Fibroblast of lung (primary cell): ENCODE data around the gene SARM1. TPM values are rescaled to one million over a fixed set of nuclear protein-coding genes. Genes with fewer than 3 reads are reported as not detected.
A peak's percentile ranks its signal among the peaks of the same experiment; 100 is the strongest.

ENCODE experiments used
- DNase-seq, 2 donors: peaks; one replicate each; pipeline versions ENCODE4 v3.0.0 to v3.0.0-alpha.2; 2010; ENCODE audit warnings: low read depth in 2 of 2
- H2AFZ ChIP-seq: 2 replicates; pipeline ENCODE4 v1.5.1; 2012; ENCODE audit warnings: low read length, control low read depth, inconsistent platforms
- H3K27ac ChIP-seq: 2 replicates; pipeline ENCODE4 v1.5.1; 2011; ENCODE audit warnings: low read length, control low read depth; ENCODE audit not compliant: insufficient read depth
- H3K27me3 ChIP-seq: 2 replicates; pipeline ENCODE4 v1.5.1; 2011; ENCODE audit warnings: mild to moderate bottlenecking, low read length; ENCODE audit not compliant: control insufficient read depth, insufficient read depth
- H3K36me3 ChIP-seq: 2 replicates; pipeline ENCODE4 v1.5.1; 2011; ENCODE audit warnings: low read length; ENCODE audit not compliant: control insufficient read depth, insufficient read depth
- H3K4me1 ChIP-seq: 2 replicates; pipeline ENCODE4 v1.5.1; 2011; ENCODE audit warnings: low read length; ENCODE audit not compliant: control insufficient read depth, insufficient read depth; ENCODE audit errors: extremely low read depth
- H3K4me2 ChIP-seq: 2 replicates; pipeline ENCODE4 v1.5.1; 2011; ENCODE audit warnings: low read length, control low read depth; ENCODE audit not compliant: insufficient read depth; ENCODE audit errors: extremely low read depth
- H3K4me3 ChIP-seq, 4 experiments: fragments of 200-600 bp in 1 of 4; sonication (generic) in 1 of 4; replicated peaks in 1 of 4; 2 replicates each; pipeline ENCODE4 v1.5.1; 2011 to 2016; ENCODE audit warnings: low read length in 4 of 4, low read depth in 3 of 4, mild to moderate bottlenecking in 3 of 4, control low read depth in 2 of 4, inconsistent platforms in 1 of 4, mixed read lengths in 1 of 4; ENCODE audit not compliant: insufficient read depth in 1 of 4; ENCODE audit errors: control extremely low read depth in 1 of 4
- H3K79me2 ChIP-seq: 2 replicates; pipeline ENCODE4 v1.5.1; 2012; ENCODE audit warnings: mild to moderate bottlenecking, low read length, inconsistent platforms; ENCODE audit not compliant: control insufficient read depth, insufficient read depth
- H3K9ac ChIP-seq: 2 replicates; pipeline ENCODE4 v1.5.1; 2011; ENCODE audit warnings: mild to moderate bottlenecking, low read length, control low read depth; ENCODE audit not compliant: insufficient read depth
- H3K9me3 ChIP-seq: 2 replicates; pipeline ENCODE4 v1.5.1; 2012; ENCODE audit warnings: low read depth, low read length; ENCODE audit not compliant: control insufficient read depth, insufficient read depth
- H4K20me1 ChIP-seq: 2 replicates; pipeline ENCODE4 v1.5.1; 2011; ENCODE audit warnings: low read length; ENCODE audit not compliant: control insufficient read depth, insufficient read depth; ENCODE audit errors: extremely low read depth
- EZH2 ChIP-seq: IDR thresholded peaks from 2 replicates; pipeline ENCODE4 v1.5.1; 2012; ENCODE audit warnings: low read length, control low read depth, mild to moderate bottlenecking; ENCODE audit errors: missing control alignments
- polyA plus RNA-seq, 2 donors: library from polyadenylated mRNA; depleted of rRNA in 1 of 2; stranded (reverse) in 1 of 2; unstranded in 1 of 2; fragments of >200 nt; gene quantifications; 2 replicates each; pipeline ENCODE4 v1.2.1, GENCODE V29; 2011 to 2012; ENCODE audit warnings: missing spikeins in 1 of 2
- total RNA-seq: library from RNA; depleted of rRNA; stranded (reverse); fragments of >200 nt; gene quantifications from 2 replicates; pipeline ENCODE4 v1.2.1, GENCODE V29; 2014
- TF ChIP-seq, protein P1 (sequence below), 2 donors: IDR thresholded peaks in 1 of 2; conservative IDR thresholded peaks in 1 of 2; 1 replicate in 1 of 2; 2 replicates in 1 of 2; pipeline ENCODE4 v1.5.1; 2011 to 2012; ENCODE audit warnings: low read length in 2 of 2, control low read depth in 1 of 2, inconsistent platforms in 1 of 2, low read depth in 1 of 2, mild to moderate bottlenecking in 1 of 2

SARM1 gene
- total and polyA plus RNA-seq, 2 donors (not counting 1 experiment from before 2014, with no cell fraction given): 3.1 to 10.8 TPM

DNA sequence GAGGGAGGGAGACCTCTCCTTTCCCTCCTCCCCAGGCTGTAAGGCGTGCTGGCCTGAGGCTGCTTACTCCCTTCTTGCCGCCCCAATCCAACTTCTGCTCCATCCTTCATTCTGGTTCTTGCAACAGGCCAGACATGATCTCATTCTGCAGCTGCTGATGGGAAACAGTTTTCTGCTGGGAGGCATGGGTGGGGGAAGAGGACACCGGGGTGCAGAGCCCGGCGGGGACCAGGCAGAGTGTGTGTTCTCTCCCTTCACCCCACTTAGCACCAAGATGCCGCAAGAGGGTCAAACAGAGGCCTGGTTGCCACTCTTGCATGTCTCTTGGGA is 1.4 kb downstream of the SARM1 start:
- no peaks in the 10 kb centered on the region for H3K27me3 ChIP-seq
- H4K20me1 ChIP-seq: no peaks in the 10 kb centered on the region
- no peak for DNase-seq
- H2AFZ ChIP-seq: no peak overlapping the region
- H3K27ac ChIP-seq: no peak overlapping the region
- peaks cover 4% of the 10 kb centered on the region for H3K79me2 ChIP-seq
- peak overlapping the region in 3 of 4 experiments; percentile 66 to 72 (median 68) for H3K4me3 ChIP-seq
- no peaks in the 10 kb centered on the region for H3K36me3 ChIP-seq
- H3K4me1 ChIP-seq: peaks cover 9% of the 10 kb centered on the region
- peak overlapping the region; percentile 95 for H3K4me2 ChIP-seq
- H3K9me3 ChIP-seq: no peaks in the 10 kb centered on the region
- TF ChIP-seq EZH2: no peak
- TF ChIP-seq, protein P1, sequence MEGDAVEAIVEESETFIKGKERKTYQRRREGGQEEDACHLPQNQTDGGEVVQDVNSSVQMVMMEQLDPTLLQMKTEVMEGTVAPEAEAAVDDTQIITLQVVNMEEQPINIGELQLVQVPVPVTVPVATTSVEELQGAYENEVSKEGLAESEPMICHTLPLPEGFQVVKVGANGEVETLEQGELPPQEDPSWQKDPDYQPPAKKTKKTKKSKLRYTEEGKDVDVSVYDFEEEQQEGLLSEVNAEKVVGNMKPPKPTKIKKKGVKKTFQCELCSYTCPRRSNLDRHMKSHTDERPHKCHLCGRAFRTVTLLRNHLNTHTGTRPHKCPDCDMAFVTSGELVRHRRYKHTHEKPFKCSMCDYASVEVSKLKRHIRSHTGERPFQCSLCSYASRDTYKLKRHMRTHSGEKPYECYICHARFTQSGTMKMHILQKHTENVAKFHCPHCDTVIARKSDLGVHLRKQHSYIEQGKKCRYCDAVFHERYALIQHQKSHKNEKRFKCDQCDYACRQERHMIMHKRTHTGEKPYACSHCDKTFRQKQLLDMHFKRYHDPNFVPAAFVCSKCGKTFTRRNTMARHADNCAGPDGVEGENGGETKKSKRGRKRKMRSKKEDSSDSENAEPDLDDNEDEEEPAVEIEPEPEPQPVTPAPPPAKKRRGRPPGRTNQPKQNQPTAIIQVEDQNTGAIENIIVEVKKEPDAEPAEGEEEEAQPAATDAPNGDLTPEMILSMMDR (conservative IDR thresholded peaks at IDR 0.05 in 1 of 2, IDR thresholded peaks at IDR 0.05 in 1 of 2; ENCODE audit: low read depth in 1 of 2, low read length in 2 of 2): no peak
- H3K9ac ChIP-seq: no peak overlapping the region

DNA sequence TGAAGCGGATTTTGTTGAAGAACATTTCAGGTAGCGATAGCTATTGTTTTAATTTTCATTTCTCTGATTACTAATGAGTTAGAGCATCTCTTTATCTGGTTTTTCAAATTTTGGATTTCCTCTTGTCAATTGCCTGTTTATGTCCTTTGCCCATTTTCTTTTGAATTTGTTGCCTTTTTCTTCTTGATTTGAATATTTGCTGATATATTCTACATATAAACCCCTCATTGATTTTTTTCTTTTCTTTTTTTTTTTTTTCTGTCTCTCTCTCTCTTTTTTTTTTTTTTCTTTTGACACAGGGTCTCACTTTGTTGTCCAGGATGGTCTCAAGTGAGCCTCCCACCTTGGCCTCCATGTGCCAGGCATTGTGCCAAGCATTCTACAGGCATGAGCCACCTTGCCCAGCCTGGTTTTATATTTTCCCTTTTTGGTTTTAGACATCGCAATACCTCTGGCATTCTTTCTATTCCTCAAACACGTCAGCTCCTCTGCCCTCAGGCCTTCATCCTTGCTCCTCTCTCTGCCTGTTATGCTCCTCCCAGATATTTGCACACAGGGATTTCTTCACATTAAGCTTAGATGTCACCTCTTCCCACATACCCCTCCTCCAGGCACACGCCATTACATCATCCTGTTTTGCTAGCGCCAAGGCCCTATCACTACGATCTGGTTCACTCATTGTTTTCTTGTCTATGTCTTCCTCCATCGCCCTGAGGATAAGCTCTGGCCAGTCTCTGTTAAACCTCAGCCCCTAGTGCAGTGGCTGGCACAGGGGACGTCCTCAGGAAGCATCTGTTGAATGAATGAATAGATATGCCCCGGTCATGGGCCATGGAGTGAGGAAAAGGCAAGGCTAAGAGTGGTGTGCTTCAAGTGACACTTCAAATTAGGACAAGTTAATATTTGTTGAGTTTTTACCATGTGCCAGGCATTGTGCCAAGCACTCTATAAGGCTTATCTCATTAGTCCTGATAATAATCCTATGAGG is 8.6 kb downstream of the SARM1 start:
- Histone ChIP-seq H3K4me1 (no peaks in the 10 kb centered on the region), H2AFZ (no peak overlapping the region), H3K79me2 (no peaks in the 10 kb centered on the region), H3K27ac (no peak overlapping the region), H3K4me3 (no peak overlapping the region), H3K9ac (no peak overlapping the region), H3K27me3 (no peaks in the 10 kb centered on the region), H3K4me2 (no peak overlapping the region), H3K9me3 (no peaks in the 10 kb centered on the region), H3K36me3 (no peaks in the 10 kb centered on the region), H4K20me1 (no peaks in the 10 kb centered on the region)
- peak in 1 of 2 donors; percentile 62 for DNase-seq
- no peak for TF ChIP-seq EZH2
- TF ChIP-seq, protein P1 (conservative IDR thresholded peaks at IDR 0.05 in 1 of 2, IDR thresholded peaks at IDR 0.05 in 1 of 2; ENCODE audit: low read depth in 1 of 2, low read length in 2 of 2): no peak

DNA sequence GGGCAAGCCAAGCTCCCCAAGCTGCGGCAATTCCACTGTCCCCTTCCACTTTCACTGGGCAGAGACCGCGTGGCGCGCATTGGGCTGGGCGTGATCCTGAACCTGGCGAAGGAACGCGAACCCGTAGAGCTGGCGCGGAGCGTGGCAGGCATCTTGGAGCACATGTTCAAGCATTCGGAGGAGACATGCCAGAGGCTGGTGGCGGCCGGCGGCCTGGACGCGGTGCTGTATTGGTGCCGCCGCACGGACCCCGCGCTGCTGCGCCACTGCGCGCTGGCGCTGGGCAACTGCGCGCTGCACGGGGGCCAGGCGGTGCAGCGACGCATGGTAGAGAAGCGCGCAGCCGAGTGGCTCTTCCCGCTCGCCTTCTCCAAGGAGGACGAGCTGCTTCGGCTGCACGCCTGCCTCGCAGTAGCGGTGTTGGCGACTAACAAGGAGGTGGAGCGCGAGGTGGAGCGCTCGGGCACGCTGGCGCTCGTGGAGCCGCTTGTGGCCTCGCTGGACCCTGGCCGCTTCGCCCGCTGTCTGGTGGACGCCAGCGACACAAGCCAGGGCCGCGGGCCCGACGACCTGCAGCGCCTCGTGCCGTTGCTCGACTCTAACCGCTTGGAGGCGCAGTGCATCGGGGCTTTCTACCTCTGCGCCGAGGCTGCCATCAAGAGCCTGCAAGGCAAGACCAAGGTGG is 9.8 kb downstream of the SARM1 start:
- H3K4me2 ChIP-seq: no peak overlapping the region
- TF ChIP-seq, protein P1 (conservative IDR thresholded peaks at IDR 0.05 in 1 of 2, IDR thresholded peaks at IDR 0.05 in 1 of 2; ENCODE audit: low read depth in 1 of 2, low read length in 2 of 2): peak in 1 of 2 donors; percentile 35
- no peak for TF ChIP-seq EZH2
- H2AFZ ChIP-seq: no peak overlapping the region
- no peaks in the 10 kb centered on the region for H3K27me3 ChIP-seq
- no peak overlapping the region for H3K27ac ChIP-seq
- no peaks in the 10 kb centered on the region for H3K36me3 ChIP-seq
- DNase-seq: no peak
- H3K79me2 ChIP-seq: no peaks in the 10 kb centered on the region
- no peaks in the 10 kb centered on the region for H3K9me3 ChIP-seq
- no peak overlapping the region for H3K4me3 ChIP-seq
- no peak overlapping the region for H3K9ac ChIP-seq
- H4K20me1 ChIP-seq: no peaks in the 10 kb centered on the region
- no peaks in the 10 kb centered on the region for H3K4me1 ChIP-seq
